ENCODE results near the gene TRAF3.

GRCh38 chr14:102759456-102760187, 17.6 kb upstream of the TRAF3 start:
- no peak for TF ChIP-seq REST (IDR thresholded peaks at IDR 0.05; ENCODE audit: insufficient read depth in 1 of 2, low read depth in 2 of 2, low read length in 2 of 2)
- TF ChIP-seq SIN3A (IDR thresholded peaks at IDR 0.05; ENCODE audit: borderline replicate concordance, insufficient read depth, low read length), result no peak
